GM19452 (cell line): Measurements from ENCODE around the gene GIPR.
"Not testable (repeated sequence)": the region's sequence is repeated elsewhere in the genome, so short reads cannot be mapped to it uniquely, and the experiment has no call there.

Experiments used
- ATAC-seq: cut with Tn5 transposase; IDR thresholded peaks from one replicate; pipeline ENCODE4 v1.9.1; 2021; ENCODE audit not compliant: unreplicated experiment

GIPR gene

GRCh38 chr19:45687599-45687998 lies 19.6 kb downstream of the GIPR start:
- no peak for ATAC-seq

GRCh38 chr19:45691516-45692186 lies 23.6 kb downstream of the GIPR start, which contains the start of gene SNRPD2:
Gene SNRPD2, minus strand, starts transcription at chr19:45691953. Its CDS starts 65 bp downstream, at chr19:45691888.
- ATAC-seq: peak; percentile 54

GRCh38 chr19:45692187-45693105 lies 24.4 kb downstream of the GIPR start, which contains the start of gene QPCTL:
Gene QPCTL, plus strand, starts transcription at chr19:45692666. Its CDS starts 38 bp downstream, at chr19:45692704.
- peak; percentile 84 for ATAC-seq

- no peak for ATAC-seq
These were observed 25.2 kb downstream of the GIPR start for GRCh38 chr19:45693106-45693788.

- ATAC-seq: no peak
These were observed 33.7 kb downstream of the GIPR start for GRCh38 chr19:45701676-45702075.

GRCh38 chr19:45705115-45705514 lies 37.1 kb downstream of the GIPR start:
- ATAC-seq: no peak

GRCh38 chr19:45705710-45706415 lies 37.8 kb downstream of the GIPR start:
- no peak for ATAC-seq

- no peak for ATAC-seq
These were observed 42.5 kb downstream of the GIPR start for GRCh38 chr19:45710356-45711130.

- ATAC-seq: no peak
These were observed 44.1 kb downstream of the GIPR start for GRCh38 chr19:45711851-45712698.

- ATAC-seq: no peak
These were observed 44.7 kb downstream of the GIPR start for GRCh38 chr19:45712699-45713067.

- ATAC-seq: no peak
These were observed 45.1 kb downstream of the GIPR start for GRCh38 chr19:45713141-45713540.

- ATAC-seq: no peak
These were observed 47.1 kb downstream of the GIPR start for GRCh38 chr19:45715139-45715538.

GRCh38 chr19:45716359-45717130 lies 48.5 kb downstream of the GIPR start:
- no peak for ATAC-seq

GRCh38 chr19:45717131-45717982 lies 49.3 kb downstream of the GIPR start:
- peak; percentile 91 for ATAC-seq

- no peak for ATAC-seq
These were observed 50.1 kb downstream of the GIPR start for GRCh38 chr19:45717983-45718650.

- not testable (repeated sequence) for ATAC-seq
These were observed 52.0 kb downstream of the GIPR start for GRCh38 chr19:45720065-45720464.

- not testable (repeated sequence) for ATAC-seq
These were observed 60.7 kb downstream of the GIPR start for GRCh38 chr19:45728683-45729082.
